Gastrocnemius medialis (tissue), 4 donors: ENCODE data around the gene CRIP1.

Source experiments
- POLR2A ChIP-seq, 2 donors: fragments of 450-650 bp; IDR thresholded peaks; one replicate each; pipeline ENCODE4 v1.6.1; 2017; ENCODE audit warnings: antibody characterized with exemption in 2 of 2, mild to moderate bottlenecking in 2 of 2, moderate library complexity in 2 of 2
- TF ChIP-seq, protein P1 (sequence below), 5 experiments: fragments of 450-650 bp in 3 of 5; fragments of 200-600 bp in 2 of 5; sonication (generic) in 2 of 5; IDR thresholded peaks in 4 of 5; conservative IDR thresholded peaks in 1 of 5; 1 replicate in 4 of 5; 2 replicates in 1 of 5; pipeline ENCODE4 v1.5.1; 2016 to 2019; ENCODE audit warnings: antibody characterized with exemption in 5 of 5, mild to moderate bottlenecking in 3 of 5, moderate library complexity in 3 of 5

DNA sequence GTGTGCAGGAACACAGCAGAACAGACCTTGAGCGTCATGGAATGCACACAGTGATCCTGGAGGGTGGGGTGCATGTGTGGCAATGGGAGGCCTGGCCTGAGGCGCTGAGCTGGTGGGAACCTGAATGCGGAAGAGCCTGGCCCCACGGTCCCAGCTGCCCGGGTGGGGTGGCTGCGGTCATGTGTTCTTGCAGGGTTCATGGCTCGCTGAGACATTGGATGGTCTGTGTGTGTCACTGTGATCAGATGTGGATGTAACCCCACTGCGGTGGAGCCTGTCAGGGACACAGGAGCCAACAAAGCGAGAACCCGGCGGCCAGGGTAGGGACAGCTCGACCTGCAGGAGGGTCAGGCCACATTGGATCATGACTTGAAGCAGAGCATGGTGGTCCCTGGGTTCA is 43.9 kb upstream of the CRIP1 start:
- TF ChIP-seq POLR2A (IDR thresholded peaks at IDR 0.05): no peak
- TF ChIP-seq, protein P1, sequence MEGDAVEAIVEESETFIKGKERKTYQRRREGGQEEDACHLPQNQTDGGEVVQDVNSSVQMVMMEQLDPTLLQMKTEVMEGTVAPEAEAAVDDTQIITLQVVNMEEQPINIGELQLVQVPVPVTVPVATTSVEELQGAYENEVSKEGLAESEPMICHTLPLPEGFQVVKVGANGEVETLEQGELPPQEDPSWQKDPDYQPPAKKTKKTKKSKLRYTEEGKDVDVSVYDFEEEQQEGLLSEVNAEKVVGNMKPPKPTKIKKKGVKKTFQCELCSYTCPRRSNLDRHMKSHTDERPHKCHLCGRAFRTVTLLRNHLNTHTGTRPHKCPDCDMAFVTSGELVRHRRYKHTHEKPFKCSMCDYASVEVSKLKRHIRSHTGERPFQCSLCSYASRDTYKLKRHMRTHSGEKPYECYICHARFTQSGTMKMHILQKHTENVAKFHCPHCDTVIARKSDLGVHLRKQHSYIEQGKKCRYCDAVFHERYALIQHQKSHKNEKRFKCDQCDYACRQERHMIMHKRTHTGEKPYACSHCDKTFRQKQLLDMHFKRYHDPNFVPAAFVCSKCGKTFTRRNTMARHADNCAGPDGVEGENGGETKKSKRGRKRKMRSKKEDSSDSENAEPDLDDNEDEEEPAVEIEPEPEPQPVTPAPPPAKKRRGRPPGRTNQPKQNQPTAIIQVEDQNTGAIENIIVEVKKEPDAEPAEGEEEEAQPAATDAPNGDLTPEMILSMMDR (IDR thresholded peaks at IDR 0.05 in 4 of 5, conservative IDR thresholded peaks at IDR 0.05 in 1 of 5): no peak
